NCI-H2227 (cell line): Measurements from ENCODE around the gene COL11A2.

Experiments
- DNase-seq: peaks from one replicate; lab custom pipeline; 2025; ENCODE audit not compliant: unreplicated experiment; lab: John Stamatoyannopoulos, UW

The COL11A2 gene

GRCh38 chr6:33206864-33207551, 14.7 kb upstream of the COL11A2 start:
- DNase-seq, result peak; percentile 63

GRCh38 chr6:33206027-33206863, 14.0 kb upstream of the COL11A2 start:
- DNase-seq, result no peak

GRCh38 chr6:33205191-33206026, 13.1 kb upstream of the COL11A2 start:
- no peak for DNase-seq

- peak; percentile 96 for DNase-seq
Measured at GRCh38 chr6:33204415-33205190, 12.3 kb upstream of the COL11A2 start, which contains the start of gene HSD17B8. Gene HSD17B8, plus strand, starts transcription at chr6:33204655. Its CDS starts 14 bp downstream, at chr6:33204669.

GRCh38 chr6:33204165-33204414, 11.8 kb upstream of the COL11A2 start:
- DNase-seq, result no peak

- DNase-seq, result no peak
Measured at GRCh38 chr6:33203443-33204164, 11.3 kb upstream of the COL11A2 start.

- DNase-seq, result no peak
Measured at GRCh38 chr6:33202799-33203198, 10.5 kb upstream of the COL11A2 start.

- DNase-seq, result no peak
Measured at GRCh38 chr6:33201935-33202334, 9.7 kb upstream of the COL11A2 start.

- no peak for DNase-seq
Measured at GRCh38 chr6:33201147-33201545, 8.9 kb upstream of the COL11A2 start.

- peak; percentile 100 for DNase-seq
Measured at GRCh38 chr6:33200219-33201146, 8.2 kb upstream of the COL11A2 start, which contains the start of the genes RXRB and SLC39A7. Gene RXRB, minus strand, starts transcription at chr6:33200665. Its CDS starts 189 bp downstream, at chr6:33200476. Gene SLC39A7, plus strand, starts transcription at chr6:33200867. Its CDS starts 379 bp downstream, at chr6:33201246.

GRCh38 chr6:33199687-33200218, 7.5 kb upstream of the COL11A2 start:
- DNase-seq, result peak; percentile 86

- DNase-seq, result no peak
Measured at GRCh38 chr6:33198853-33199436, 6.7 kb upstream of the COL11A2 start.

- no peak for DNase-seq
Measured at GRCh38 chr6:33198159-33198852, 6.0 kb upstream of the COL11A2 start.

GRCh38 chr6:33197431-33198048, 5.3 kb upstream of the COL11A2 start:
- peak; percentile 83 for DNase-seq

- DNase-seq, result no peak
Measured at GRCh38 chr6:33195304-33196165, 3.3 kb upstream of the COL11A2 start.

GRCh38 chr6:33194431-33194979, 2.2 kb upstream of the COL11A2 start:
- no peak for DNase-seq
